Activated T-helper 1 cell treated with Interleukin-2 at 50 U/mL for 16 hours (primary cell): ENCODE results near the gene KRTAP29-1.
"Not testable (repeated sequence)": the region's sequence is repeated elsewhere in the genome, so short reads cannot be mapped to it uniquely, and the experiment has no call there.

ENCODE experiments used
- DNase-seq: peaks from one replicate; pipeline ENCODE4 v3.0.0-alpha.2; 2020; ENCODE audit warnings: low read depth

The KRTAP29-1 gene

DNA sequence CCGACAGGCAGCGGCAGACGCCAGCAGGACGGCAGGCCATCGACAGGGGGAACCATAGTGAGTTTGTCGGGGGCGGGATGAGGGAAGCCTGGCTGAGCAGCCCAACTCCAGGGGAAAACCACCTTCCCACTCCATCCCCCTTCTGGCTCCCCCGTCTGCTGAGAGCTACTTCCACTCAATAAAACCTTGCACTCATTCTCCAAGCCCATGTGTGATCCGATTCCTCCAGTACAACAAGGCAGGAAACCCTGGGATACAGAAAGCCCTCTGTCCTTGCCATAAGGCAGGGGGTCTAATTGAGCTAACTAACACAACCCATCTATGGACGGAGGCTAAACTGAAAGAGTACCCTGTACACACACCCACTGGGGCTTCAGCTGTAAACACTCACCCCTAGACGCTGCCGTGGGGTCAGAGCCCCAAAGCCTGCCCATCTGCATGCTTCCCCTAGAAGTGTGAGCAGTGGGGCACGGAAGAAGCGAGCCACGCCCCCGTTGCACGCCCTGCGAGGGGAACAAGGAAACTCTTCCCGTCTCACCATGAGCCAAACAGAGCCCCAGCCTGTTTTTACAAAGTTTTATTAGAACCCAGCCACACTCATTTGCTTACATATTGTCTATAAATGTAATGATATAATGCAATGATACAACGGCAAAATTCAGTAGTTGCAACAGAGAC is 4.1 kb downstream of the KRTAP29-1 start:
- no peak for DNase-seq

DNA sequence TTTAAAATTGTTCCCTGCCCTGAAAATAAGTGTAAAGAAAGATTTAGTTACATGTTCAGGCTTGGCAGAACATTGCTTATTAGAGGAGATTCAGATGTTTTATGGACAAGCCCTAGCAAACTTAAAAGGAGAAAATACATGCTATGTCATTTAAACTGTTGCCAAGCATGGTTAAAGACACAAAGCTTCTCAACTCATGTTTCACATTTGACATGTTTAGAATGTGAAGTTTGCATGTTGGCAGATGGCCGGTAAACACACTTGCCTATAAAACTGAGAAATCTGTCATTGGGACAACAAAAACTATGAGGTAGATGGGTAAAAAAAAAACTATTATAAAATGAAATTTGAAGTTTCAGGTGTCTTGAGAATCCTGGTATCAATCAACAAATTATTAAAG is 5.8 kb downstream of the KRTAP29-1 start:
- DNase-seq = no peak

DNA sequence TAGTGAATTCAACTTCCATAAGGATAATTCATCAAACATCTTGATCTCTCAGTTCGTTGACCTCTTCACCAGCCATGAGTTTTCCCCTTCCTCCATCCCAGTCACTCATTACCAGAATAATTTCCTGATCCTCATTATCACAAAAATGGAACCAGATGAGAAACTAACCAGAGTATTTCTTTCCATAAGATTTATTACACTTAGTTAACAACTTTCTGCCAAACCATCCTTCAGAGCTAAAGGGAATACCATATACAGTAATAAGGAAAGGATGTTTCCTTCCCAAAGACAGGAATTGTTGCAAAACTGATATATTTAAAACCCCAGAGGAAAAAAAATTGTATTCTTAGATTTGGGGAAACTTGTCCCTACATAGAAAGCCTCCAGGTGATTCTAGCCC is 8.6 kb downstream of the KRTAP29-1 start:
- DNase-seq = no peak

DNA sequence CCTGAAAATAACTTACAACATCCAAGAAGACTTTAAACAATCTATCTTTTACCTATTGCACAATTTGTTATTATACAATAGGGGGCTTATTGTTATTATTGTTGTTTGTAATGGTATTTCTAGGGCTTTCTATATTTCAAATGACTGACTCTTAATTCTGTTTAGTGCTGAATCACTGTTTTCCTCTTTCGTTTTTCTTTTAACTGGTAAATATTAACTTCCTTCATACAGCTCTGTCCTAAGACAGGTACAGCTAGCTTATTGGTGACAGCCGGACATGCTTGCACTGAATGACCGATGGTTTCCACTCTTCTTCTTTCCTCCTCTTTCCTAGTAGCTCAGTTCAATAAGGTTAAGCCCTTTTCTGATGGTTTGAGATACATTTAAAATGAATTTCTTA is 15.6 kb downstream of the KRTAP29-1 start:
- DNase-seq = no peak

DNA sequence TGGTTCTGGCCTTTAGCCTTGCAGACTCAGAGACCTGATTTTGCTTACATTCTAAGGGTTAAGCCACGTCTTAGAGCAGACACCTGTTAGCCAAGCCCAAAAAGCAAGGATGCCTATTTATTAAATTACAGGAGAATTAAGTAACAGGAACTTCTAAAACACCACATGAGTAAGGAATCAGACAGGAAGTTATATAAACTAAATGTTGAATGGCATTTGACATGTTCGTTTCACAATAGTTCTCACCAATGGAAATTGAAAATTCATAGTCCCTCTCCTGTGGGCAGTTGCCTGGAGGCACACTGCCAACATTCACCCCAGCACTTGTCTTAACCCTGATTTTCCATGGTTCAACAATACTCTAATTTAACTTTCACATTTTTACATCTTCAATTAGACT is 18.1 kb downstream of the KRTAP29-1 start:
- no peak for DNase-seq

DNA sequence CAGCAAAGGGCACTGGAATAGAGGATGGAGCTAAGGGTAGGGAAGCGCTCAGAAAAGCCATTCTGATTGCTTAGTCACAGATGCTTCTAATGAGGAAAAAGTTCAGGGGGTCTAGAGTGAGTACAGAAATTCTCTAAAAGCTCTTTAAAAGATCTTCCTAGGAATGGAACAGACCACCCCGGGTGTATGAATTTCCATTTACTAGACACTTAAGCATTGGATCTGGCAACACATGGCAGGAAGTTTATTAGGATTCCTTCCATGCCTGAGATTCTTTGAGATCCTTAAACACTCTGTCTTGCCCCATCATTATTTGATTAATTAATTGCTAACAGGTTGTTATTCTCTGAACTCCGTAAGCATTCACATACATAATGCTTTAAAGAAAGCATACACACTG is 18.6 kb downstream of the KRTAP29-1 start:
- DNase-seq = no peak

DNA sequence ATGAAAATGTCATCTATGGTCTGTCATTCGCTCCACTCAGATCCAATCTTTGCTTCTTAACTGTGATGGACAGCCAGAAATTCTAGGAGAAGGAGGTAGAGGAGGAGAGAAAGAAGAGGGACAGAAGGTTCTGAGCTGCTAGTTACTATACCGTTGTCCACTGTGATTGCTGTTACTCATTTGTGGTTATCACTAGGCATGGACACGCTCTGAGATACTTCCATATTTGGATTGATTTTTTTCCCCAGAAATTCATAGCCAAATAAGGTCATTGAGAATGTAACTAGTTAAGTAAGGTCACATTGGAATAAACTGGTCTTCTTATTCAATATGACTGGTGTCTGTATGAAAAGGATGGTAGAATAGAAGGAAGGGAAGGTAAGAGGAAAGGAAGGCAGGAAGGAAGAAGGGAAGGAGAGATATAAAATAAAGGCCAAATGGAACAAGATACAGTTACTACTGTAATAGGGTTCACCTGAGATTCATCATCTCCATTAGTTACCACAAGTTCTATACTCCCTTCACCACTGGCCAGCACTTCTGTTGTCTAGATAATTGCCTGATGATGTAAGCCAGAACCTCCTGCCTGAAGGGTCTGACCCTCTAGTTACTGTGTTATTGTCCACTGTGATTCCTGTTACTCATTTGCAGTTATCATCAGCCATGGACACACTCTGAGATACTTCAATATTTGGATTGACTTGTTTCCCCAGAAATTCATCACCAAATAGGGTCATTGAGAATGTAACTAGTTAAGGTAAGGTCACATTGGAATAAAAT is 24.3 kb downstream of the KRTAP29-1 start:
- no peak for DNase-seq

DNA sequence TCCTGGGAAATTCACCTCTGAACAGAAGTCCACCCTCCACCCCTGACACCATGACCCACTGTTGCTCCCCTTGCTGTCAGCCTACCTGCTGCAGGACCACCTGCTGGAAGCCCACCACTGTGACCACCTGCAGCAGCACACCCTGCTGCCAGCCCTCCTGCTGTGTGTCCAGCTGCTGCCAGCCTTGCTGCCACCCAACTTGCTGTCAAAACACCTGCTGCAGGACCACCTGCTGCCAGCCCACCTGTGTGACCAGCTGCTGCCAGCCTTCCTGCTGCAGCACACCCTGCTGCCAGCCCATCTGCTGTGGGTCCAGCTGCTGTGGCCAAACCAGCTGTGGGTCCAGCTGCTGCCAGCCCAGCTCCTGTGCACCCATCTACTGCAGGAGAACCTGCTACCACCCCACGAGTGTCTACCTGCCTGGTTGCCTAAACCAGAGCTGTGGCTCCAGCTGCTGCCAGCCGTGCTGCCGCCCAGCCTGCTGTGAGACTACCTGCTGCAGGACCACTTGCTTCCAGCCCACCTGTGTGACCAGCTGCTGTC is 26.9 kb downstream of the KRTAP29-1 start, which contains the start of gene KRTAP9-7:
KRTAP9-7 (plus strand) TSS at position 51 of the 543 bp plus-strand sequence; CDS start at position 51, 0 bp downstream.
- not testable (repeated sequence) for DNase-seq

DNA sequence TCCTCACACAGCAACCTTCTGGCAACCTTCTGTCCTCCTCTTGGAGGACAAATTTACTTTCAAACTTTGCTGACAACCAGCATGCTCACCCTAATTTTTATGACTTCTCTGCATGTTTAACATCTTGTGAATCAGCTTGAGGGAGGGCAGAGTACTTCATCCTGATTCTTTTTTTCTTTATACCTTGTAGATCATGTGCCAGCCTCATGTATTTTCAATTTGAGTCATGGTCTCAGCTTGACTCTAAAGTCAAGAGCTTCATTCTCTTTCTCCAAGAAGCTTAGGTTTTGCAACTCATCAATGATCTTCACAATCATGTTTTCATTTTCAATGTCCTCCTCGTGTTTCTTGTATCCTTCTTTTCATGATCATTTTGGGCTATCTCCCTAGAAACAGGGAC is 30.8 kb downstream of the KRTAP29-1 start:
- DNase-seq = no peak

DNA sequence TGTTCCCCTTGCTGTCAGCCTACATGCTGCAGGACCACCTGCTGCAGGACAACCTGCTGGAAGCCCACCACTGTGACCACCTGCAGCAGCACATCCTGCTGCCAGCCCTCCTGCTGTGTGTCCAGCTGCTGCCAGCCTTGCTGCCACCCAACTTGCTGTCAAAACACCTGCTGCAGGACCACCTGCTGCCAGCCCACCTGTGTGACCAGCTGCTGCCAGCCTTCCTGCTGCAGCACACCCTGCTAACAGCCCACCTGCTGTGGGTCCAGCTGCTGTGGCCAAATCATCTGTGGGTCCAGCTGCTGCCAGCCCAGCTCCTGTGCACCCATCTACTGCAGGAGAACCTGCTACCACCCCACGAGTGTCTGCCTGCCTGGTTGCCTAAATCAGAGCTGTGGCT is 31.3 kb downstream of the KRTAP29-1 start:
- DNase-seq = not testable (repeated sequence)

DNA sequence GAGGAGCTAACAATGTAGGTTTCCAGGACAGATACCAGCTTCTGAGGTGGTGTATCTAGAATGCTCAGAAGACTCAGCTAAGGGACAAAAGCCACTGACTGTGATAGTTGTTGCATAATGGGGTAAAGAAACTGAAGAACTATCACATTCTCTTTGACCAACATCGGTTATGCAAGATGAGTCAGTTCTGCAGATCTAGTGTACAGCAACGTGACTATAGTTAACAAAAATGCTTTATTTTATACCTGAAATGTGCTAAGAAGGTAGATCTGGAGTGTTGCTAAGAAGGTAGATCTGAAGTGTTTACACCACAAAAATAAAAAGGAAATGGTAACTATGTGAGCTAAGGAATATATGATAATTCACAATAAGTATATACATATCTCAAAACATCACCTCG is 34.9 kb downstream of the KRTAP29-1 start:
- DNase-seq = no peak

DNA sequence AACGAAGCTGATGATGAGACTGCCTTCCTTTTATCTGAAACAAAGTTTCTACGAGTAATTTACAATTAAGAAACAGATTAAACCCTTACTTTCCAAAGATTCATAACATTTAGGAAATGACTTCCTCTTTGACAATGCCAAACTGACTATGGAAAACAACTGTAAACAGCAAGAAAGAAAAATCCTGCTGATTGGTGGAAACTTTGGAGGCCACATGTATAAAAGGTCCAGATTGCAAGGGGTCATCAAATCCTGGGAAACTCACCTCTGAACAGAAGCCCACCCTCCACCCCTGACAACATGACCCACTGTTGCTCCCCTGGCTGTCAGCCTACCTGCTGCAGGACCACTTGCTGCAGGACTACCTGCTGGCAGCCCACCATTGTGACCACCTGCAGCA is 37.6 kb downstream of the KRTAP29-1 start, which contains the start of gene KRTAP9-6:
KRTAP9-6 (plus strand) TSS at position 301 of the 400 bp plus-strand sequence; CDS start at position 301, 0 bp downstream.
- no peak for DNase-seq

DNA sequence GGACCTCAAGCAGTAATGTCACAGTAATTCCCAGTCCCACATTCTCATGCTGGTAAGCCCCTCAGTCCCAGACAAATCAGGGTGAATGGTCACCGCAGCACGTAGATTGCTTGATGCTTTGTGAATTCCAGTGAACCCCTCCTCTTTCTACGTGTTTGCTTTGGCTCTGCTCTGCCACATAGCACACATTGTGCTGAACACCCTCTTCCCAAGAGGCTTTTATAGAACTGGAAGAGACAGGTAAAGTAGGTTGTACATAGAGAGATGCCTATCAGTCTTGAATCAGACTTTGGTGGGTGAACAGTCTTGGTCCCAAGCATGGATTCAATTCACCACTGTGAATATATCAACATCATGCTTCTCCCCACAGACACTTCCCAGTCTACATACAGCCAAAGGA is 38.1 kb downstream of the KRTAP29-1 start:
- DNase-seq = no peak

DNA sequence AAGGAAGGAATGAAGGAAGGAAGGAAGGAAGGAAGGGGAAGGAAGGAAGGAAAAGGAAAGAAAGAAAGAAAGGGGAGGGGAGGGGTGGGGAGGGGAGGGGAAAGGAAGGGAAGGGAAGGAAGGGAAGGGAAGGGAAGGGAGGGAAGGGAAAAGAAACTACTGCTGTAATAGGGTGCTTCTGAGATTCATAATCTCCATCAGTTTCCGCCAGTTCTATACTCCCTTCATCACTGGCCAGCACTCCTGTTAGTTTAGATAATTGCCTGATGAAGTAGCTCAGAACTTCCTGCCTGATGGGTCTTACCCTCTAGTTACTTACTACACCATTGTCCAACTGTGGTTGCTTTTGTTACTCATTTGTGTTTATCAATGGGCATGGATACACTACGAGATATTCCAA is 39.4 kb downstream of the KRTAP29-1 start:
- no peak for DNase-seq

DNA sequence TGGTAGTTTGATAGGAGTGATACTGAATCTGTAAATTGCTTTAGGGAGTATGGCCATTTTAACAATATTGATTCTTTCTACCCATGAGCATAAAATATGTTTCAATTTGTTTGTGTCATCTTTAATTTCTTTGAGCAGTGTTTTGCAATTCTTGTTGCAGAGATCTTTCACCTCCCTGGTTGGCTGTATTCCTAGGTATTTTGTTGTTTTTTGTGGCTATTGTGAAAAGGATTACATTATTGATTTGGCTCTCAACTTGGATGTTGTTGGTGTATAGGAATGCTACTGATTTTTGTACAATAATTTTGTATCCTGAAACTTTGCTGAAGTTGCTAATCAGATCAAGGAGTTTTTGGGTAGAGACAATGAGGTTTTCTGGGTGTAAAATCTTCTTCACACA is 44.2 kb downstream of the KRTAP29-1 start:
- DNase-seq = no peak

DNA sequence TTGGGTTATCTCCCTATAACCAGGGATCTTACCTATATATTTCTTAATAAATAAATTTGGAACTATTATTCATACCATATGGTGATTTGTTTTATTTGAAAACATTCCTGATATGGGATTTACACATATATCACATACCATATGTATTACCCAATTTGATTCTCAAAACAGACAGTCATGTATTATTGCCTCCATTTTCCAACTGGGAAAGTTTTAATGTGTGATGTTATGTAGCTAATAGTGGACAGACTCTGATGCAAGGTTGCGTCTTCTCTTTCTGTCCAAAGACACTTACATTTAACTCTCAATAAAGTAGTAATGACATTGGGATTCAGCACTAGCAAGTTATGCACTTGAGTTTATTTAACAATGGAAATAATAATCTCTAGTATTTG is 46.4 kb downstream of the KRTAP29-1 start:
- DNase-seq = no peak

DNA sequence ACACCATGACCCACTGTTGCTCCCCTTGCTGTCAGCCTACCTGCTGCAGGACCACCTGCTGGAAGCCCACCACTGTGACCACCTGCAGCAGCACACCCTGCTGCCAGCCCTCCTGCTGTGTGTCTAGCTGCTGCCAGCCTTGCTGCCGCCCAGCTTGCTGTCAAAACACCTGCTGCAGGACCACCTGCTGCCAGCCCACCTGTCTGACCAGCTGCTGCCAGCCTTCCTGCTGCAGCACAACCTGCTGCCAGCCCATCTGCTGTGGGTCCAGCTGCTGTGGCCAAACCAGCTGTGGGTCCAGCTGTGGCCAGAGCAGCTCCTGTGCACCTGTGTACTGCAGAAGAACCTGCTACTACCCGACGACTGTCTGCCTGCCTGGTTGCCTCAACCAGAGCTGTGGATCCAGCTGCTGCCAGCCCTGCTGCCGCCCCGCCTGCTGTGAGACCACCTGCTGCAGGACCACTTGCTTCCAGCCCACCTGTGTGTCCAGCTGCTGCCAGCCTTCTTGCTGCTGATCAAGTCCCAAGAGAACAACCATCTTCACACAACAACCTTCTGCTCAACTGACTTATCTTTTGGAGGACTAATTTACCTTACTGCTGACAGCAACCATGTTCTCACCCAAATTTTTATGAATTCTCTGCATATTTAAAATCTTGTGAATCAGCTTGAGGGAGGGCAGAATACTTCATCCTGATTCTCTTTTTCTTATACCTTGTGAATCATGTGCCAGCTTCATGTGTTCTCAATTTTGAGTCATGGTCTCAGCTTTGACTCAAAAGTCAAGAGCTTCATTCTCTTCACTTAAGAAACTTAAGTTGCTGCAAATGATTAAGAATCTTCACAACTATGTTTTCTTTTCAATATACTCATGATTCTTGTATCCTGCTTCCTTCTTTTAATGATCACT is 47.0 kb downstream of the KRTAP29-1 start, which contains the start of gene KRTAP9-9:
KRTAP9-9 (plus strand) TSS at position 4 of the 910 bp plus-strand sequence.
- not testable (repeated sequence) for DNase-seq

DNA sequence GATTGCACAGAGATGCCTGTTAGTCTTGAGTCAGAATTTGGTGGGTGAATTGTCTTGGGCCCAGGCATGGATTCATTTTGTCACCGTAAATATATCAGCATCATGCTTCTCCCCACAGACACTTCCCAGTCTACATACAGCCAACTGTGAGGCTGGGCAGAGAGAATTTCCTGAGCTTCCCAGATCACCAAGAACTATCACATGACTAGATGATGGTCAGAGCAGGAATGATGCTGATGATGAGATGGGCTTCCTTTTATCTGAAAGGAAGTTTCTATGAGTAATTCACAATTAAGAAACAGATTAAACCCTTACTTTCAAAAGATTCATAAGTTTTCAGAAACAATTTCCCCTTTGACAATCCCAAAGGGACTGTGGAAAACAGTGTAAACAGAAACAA is 47.8 kb downstream of the KRTAP29-1 start:
- DNase-seq = no peak
